CD4-positive, alpha-beta T cell treated with Interleukin-12 subunit alpha and Interleukin-12 subunit beta, for 1 hour (primary cell): ENCODE measurements around the gene TRPC4.

Source experiments
- DNase-seq: peaks from one replicate; pipeline ENCODE4 v3.0.0-alpha.2; 2020

TRPC4 gene

DNA sequence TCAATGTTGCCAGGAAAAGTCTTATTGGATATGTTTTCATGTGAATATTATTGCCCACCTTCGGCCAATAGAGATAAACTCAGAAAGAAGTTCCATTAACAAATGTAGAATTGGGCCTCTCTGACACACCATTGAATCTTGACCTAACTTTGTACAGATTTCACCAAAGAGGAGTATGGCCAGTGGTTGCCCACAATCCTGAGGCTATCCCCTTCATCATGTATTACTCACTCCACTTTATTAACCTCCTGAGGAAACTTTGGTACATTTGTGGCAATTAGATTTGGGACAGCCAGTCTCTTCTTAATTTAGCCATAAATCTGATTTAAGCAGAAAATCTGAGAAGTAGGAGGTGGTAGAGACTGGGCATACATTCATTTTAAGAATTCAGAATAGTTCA is 217.7 kb downstream of the TRPC4 start:
- DNase-seq = no peak

DNA sequence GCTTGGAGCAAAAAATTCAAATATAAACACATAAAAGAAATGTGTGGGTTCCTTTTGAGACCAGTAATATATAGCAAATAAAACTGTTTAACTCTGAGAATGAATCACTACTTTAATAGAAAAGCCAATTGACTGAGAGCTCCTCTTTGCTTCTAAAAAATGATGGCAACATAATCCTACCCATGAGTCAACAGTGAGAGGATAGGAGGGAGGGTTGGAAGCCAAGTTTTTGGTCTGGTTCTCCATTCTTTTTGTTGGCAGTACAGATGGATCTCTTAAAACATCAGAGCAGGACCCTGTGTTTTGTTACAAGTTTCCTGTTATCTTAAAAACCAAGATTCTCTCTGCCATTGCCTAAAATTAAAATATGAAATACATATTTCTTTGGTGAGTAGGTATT is 221.0 kb downstream of the TRPC4 start:
- DNase-seq = no peak

DNA sequence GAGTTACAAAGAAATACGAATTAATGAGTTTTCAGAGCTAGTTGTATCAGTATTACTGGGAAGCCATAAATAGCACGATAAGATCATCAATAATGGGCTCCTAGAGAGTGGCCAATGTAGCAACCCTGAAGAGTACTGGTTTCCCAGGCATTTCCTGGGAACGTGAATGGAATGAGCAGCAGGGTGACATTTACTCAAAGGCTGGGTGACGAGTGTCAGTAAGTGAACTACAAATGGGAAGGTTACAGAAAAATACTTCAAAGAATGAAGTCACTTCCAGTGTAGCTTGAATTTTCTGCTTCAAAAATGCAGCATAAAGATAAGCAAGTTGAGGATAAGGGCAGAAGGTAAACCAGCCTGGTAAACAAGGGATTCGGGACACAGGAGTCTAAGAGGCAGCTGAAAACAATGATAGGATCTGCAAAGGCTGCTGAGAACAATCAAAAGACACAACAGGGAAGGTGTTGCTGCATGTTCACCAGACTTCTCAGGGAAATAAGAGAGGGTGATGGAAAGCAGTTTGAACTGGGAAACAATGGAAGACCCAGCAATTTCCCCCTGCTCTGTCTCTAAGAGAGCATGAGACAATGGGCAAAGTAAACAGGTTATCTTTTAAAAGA is 222.4 kb downstream of the TRPC4 start:
- no peak for DNase-seq

DNA sequence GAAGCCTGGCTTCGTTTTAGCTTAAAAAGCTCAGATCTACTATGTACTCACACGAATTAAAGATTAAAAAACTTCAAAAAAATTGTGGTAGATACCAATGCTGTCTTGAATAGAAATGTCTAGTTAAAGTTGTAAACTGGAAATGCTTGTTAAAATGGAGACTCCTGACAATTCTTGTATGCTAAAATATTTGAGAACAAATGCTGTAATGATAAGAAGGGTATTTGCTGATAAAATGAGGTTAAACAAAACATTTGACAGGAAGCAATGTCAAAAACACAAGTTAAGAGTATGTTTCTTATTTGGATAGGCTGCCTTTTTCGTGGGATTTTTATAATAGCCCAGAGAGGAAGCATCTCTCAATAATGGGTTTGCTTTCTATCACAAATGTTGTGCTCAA is 223.0 kb downstream of the TRPC4 start:
- DNase-seq = no peak

DNA sequence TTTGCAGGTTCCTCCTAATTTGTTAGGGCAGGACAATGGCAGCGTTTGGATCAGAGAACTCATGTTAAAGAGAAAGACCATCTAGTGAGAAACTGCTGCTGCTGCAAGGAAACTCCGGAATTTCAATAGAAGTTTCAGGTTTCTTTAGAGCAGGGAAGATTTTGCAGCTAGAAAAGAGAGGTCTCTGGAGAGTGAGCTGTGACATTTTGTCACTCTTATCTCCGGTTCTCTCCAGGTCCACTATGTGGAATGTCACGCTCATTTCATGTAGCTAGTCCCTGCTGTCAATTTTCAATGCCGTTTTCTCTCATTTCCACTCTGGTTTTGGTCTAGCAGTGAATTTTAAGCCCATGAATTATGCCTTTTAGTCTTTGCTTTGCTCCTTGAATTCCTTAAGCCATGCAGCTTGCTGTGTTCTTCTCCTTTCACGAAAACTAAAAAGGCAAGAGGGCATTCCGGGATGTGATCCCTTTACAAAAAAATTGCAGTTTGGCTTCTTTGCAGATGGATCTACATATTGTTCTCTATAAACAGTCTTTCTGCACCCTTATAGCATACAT is 224.3 kb downstream of the TRPC4 start:
- DNase-seq = no peak

DNA sequence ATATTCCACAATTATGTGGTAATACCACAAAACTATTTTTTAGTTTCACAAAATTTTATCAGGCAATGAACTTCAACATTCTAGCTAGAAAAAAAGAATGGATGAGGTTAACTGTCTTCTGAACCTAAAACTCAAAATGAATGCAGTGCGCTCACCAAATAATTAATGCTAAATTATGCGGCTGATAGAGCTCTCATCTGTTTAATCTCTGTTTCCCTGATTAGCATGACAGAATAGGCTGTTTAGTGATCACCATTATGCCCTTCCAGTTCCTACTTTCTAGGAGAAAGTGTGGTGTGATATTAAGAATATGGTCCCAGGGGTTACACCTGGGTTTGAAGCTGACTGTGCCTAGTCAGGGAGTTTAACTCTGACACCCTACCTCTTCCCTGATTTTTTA is 228.2 kb downstream of the TRPC4 start:
- no peak for DNase-seq

DNA sequence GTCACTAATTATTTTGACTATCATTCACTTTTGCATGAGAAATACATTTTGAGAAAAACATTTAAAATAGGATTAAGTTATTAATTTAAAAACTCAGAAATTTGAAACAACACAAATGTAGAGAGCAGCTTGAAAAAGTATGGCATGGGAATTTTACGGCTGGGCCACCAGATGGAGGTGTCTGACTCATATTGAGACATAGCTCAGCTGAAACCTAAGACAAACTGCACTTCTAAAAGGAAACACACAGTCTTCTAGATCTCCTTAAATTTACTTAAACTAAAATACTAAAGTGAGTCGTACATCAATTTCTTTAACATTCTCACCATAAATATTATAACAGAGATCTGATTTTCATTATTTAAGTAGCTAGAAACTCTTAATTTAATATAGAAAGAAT is 229.1 kb downstream of the TRPC4 start:
- no peak for DNase-seq

DNA sequence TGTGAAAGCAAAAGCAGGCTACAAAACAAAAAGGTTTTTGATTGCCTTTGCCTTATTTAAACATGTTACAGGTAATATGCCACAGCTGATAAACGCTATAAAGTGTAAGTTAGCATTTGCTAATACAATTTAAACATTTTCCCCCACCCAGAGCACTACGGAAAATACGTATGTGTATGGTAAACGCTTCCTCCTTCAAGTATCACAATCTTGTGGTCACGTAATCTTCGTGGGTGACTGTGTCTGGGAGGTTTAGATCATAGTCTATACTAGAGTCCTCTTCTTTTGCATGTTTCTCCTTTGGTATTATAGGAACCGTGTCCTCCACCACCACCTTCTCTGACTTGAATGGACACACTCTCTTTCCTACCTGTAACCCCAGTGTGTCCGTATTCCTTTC is 232.9 kb downstream of the TRPC4 start:
- no peak for DNase-seq

DNA sequence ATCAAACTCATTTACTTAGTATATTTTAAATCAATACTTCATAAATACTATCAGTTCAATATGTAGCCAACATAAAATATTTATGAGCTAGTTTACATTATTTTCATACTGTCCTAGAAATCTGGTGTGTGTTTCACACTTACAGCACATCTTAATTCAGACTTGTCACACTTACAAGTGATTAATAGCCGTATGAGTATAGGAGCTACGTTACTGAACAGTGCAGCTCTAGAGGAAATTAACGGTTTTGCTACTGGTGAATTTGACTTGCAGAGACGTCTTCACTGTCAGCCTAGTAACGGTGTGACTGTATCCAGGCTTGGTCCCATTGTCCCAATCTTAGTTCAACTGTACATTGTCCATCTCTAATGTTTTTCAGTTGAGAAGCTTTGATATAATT is 237.3 kb downstream of the TRPC4 start:
- no peak for DNase-seq

DNA sequence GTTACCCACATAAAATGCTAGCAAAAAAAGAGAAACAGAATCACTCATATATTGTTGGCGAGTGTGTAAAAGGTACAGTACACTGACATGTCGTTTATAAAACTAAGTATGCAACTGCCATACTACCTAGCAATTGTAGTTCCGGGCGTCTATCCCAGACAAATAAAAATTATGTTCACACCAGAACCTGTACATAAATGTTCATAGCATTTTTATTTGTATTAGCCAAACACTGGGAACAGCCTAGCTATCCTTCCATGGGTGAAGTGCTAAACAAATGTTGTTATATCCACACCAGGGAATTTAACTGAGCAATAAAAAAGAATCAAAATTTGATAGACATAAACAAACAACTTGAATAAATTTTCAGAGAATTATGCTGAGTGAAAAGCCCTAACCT is 242.1 kb downstream of the TRPC4 start:
- DNase-seq = no peak

DNA sequence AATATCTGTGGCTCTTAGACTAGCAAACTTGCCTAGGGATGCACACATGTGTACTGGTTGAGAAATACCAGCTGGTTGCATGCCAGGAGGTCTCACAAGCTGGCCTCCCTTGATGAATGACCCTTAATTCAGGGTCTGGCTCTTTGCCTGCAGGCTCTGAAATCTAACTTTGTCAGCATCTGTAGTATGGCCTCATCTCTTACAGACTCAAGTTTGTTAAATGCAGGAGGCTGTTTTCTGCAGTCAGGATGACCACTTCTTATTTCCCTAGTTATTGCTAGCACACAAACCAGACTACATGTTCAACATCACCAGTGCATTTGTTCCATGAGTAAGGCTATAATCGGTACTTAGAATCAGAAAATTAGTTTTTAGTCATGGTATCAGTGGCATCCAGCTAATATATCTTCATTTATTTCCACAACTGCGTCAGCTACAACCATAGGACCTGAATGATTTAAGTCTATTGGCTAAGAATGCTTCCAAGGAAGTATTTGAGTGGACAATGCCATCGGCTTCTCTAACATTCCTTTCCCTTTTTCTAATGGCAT is 247.7 kb downstream of the TRPC4 start:
- no peak for DNase-seq

DNA sequence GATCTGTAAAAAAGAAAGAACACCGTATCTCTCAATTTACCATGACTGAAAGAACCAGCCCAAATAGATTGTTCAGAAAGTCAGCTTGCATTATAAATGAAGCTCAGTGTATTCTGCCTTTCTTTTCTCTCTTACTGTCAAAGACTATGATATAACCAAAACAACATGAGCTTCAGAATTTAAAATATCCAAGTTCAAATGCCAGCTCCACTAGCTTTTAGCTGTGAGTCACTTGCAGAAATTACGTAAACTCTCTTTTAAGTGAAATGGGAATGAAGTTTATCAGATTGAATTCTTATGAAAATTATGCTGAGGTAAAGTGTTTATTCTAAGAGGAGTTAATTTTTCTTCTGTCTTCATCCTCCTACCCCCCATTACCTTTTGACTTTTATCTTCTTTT is 251.0 kb downstream of the TRPC4 start:
- no peak for DNase-seq

DNA sequence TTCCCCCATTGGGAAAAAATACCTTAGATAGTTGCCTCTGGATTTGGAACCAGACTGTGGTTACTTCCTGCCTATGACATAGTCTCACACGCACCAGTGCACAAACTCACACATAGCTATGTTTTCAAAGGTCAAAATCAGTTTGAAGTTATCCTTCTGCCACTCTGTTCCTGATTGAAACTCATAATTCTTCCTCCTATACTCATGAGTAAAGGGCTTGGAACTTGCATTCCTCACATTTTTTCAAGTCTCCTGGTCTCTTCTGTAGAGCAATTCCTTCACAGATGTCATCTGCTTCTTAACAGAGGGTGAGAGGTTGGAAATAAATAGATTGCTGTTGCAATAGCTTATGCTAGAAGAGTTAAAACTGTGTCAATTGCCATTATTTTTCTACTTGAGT is 252.4 kb downstream of the TRPC4 start:
- no peak for DNase-seq

DNA sequence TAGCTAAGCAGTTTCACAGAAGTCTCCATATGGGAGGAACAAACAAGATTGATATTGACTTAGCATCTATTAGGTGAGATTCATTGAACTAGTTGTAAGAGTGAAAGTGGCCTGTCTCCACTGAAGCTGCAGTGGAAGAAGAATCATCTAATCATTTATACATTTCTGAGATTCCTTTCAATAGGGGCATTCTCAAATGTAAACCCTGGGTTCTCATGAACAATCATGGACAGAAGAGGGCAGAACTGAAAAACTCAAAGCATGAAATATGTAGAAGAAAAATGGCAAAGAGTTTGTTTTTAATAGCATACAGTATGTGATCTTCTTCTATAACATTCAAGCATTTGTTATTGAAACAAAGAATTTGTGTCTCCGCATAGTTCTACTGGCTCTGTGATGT is 253.4 kb downstream of the TRPC4 start:
- no peak for DNase-seq

DNA sequence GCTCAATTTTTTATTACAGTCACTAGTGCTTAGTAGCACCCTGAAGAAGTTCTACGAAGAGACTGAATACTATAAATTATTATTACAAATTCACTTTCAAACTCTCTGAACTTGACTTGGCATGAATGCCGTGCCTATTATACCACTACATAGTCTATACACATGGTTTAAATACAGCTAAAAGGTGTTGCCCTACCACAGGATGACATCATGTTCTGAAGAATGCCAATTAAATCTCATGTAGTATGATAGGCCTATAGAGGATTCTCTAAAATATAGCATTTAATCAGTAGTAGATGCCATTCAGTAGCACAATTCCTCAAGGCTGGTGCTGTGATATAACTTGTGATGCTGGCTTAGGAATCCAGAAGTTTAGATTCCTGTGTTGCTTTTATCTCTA is 254.3 kb downstream of the TRPC4 start:
- no peak for DNase-seq

DNA sequence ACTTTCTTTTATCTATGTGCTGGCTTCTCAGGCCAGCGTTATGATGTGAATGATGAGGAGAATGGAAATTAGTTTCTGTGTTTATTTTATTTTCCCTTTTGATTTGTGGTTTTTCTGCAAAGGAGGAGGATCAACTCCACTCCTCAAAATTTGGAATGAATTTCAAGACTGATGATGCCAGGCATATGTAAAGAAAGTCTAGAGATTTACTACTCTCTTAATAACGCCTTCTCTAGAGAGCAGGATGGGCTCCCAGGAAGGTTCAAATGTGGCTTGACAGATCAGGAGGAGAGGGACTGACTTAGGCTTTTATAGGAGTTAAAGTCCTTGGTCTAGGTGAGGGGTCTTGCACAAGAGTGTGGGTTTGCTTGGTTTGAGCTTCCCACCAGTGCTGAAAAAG is 255.9 kb downstream of the TRPC4 start:
- DNase-seq = no peak

DNA sequence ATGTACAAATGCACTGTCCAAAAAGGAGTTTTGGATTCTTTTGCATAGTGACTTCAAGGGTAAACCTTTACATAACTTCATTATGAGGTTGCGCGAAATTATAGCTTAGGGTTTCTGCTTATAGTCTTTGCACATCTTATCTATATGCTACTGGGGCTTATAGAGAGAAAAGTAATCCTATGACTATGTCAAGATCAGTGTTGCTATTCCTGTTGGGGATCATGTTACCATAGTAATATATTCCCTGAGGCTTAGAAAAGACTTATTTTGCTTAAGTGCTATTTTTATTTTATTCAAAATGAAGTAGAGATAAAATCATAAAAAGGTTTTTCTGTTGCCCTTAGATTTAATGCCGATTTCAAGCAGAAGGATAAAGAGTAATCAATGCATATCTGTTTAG is 256.3 kb downstream of the TRPC4 start:
- no peak for DNase-seq

DNA sequence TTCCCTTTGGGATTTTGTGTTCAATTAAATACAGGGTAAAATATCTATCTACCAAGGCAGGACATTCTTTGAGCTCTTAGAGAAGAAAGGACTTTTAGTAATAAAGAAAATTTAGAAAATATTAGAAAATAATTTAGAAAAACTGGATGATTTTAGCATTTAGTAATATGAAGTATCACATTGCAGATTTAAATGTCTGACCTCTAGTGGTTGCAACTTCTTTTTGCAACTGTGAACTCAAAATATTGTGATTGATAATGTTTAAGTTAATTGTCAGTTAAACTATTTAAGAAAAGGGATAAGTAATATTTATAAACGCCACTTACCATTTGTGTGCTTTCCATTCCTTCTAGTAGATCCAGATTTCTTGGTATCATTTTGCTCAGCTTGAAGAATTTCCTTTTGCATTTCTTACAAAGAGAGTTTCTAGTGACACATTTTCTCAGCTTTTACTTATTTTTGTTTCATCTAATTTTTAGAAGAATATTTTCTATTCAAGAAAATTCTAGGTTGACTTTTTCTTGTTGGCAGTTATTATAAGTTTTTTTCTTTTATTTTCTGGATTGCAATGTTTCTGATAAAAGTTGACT is 260.7 kb downstream of the TRPC4 start:
- DNase-seq = no peak

DNA sequence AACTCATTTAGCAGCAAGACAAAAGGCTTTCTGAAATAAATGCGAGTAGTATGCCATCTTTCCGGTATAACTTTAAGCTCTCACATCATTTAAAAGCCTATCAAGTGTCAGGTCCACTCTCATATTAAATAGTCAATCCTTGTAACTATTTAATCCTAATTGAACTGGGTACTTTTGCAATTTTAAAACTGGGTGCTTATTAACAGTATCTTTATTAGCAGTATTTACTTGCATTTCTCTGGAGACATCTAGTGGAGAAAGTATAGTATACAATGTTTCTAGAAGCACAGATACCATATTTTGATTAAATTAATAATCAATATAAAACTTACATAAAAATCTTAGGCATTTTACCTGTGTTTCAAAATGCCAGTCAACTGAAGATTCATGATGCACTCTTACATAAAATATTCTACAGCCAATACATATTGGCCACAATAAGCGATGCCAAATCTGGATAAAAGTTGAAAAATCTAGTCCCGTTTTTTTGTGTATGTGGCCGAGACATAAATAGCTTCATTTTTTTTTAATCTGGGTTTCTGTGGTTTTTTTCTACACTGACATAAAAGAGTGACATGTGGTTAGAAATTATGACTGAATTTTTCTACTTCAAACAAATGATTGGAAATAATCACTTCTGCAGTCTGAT is 266.7 kb downstream of the TRPC4 start:
- DNase-seq = no peak

DNA sequence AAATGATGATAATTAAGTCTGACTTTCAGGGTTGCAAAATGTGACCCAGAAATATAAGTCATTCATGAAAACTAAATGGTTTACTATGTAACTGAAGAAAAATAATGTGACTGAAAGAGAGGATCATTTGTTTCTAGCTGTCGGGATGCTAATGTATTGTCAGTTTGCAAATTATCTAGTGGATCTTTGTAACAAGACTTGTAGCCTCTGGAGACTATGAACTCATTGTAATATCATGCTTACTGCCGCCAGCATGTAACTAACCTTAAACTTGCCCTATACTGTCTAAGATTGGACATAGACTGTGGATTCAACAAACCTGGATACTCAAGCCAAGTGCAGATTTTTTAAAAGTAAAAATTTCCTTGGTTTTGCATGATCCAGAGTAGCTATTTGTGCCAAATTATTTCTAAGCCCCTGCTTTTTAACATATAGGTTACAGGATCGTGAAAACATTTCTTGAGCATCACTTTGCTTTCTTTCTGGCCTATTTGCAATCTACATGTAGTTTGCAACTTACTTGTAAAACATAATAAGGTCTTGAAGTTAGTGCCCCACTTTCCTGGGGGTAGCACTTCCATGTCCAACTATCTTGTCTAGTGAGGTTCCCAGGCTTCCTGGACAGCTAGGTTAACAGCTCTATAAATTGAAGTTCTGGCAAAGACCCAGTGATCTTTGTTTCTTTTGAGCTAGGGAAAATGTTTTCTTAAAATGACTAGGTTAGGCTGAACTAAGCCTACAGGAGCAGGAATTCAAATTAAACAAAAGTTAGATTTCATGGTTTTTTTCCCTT is 267.7 kb downstream of the TRPC4 start:
- no peak for DNase-seq

DNA sequence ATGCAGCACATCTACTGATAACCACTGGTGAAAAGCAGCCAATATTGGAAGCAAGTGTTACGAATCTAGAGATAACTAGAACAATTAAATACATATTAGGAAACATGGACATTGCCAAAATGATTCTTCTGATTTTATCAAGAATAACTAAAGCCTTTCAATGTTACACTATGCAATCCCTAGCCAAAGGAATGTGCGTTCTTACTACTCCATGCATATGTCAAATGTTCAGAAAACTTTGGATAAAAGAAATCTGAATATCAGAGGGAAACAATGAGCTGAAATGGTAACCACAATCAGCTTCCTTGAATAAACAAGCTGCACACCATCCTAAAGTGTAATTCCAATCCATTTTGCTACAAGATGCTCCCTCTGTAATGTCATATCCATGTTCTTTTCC is 270.1 kb downstream of the TRPC4 start:
- no peak for DNase-seq

DNA sequence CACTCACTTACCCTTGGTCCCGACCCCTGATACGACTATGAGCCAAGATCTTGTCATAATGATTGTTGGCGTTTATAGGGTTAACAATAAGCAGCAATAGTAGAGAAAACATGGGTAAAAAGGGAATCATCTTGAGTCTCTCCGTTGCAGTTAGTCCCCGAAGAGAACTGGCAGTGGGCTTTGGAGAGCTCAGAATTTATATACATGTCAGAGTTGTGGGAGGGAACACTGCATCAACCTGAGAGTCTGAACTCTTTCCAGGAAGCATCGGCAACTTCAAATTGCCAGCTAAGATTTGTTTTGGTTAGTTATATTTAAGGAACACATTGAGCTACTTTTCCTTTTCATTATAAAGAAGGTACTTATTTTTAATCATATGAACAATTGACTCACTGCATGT is 271.0 kb downstream of the TRPC4 start, which contains the start of gene POSTN:
Gene POSTN, minus strand, starts transcription at position 172 of the 400 bp plus-strand sequence. Its CDS starts 42 bp downstream, at position 130.
- DNase-seq = no peak

DNA sequence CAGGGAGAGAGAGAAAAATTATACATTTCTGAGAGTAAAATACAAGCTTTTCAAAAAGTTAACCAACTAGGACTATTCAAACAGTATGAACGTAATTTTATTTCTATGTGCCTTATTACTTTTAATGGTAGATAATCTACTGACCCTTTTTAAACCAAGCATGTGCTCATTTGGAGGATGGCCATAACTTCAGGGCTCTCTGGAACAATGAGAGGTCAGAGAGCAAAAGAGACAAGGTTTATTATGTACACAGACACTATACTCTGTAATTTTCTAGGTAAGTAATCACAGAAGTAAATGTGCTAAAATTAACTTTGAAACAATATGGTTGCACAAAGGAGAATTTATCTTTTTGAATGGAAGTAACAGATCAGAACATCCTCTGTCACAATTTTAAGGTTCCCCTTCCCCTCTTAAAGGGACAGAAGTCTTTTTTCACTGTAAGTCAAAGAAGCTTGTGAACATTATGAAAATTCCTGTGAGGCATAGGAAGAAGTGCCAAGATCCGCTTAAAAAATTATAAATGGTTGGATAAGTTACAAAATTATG is 272.0 kb downstream of the TRPC4 start:
- DNase-seq = no peak
